HG03460 (cell line): ENCODE data around the gene TNS2.
A peak's percentile ranks its signal among the peaks of the same experiment; 100 is the strongest.

ENCODE experiments used
- ATAC-seq: cut with Tn5 transposase; IDR thresholded peaks from one replicate; pipeline ENCODE4 v1.9.1; 2021; ENCODE audit not compliant: unreplicated experiment

TNS2 gene

DNA sequence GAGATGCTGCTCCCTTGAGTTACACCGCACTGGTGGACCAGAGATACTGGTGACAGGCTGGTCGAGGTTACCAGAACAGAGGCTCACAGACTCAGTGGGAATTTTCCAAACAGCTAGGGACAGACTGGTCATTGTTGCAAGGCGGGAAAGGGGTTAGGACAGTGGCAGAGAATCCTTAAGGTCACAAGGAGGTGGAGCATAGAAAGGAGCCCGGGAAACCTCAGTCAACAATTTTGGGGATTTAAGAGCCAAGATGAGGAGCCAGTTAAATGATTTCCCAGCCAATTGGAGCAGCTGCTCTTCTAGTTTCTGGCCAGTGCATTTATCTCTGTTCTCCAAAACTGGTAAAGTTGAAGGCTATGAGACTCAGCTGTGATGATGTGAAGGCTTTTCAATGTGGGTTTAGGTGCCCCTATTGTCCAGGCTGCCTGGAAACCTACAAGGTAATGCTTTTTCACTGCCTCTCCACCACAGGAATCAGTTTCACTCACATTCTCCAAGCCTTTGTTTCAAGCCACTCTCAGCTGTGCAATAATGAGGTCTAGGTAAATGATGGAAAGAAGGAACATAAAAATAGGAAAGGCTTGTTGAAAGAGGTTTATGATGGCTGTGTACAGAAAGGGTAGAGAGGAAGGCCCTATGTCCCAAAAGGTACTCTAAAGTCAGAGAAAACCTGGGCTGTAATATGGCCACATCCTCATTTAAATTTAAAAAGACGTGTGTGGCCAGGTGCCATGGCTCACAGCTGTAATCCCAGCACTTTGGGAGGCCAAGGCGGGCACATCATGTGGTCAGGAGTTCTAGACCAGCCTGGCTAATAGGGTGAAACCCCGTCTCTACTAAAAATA is 7.0 kb upstream of the TNS2 start:
- ATAC-seq, result no peak

DNA sequence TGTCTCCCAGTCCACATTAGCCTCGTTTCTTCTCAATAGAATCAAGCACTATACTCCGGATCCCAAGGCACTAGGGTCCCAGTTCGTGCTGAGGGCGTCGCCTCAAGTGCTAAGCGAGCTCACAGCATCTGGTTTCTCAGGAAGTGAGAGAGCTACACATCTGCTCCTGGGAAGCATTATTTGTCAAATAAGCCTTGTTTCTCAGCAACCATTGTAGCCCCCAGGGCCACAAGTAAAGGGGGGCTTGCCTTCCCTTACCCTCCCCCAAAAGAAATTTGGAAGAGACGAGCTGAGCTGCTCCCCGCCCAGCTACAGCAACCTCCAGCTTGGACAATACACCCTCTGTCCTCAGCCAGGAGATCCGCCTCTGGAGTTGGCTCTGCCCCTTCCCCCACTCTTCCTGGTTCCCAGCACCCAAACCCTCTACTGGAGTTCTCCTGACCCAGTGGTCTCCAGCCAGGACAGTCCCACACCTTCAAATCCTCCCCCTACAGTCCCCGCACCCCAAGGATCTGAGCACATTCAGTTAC is 5.7 kb upstream of the TNS2 start:
- no peak for ATAC-seq

DNA sequence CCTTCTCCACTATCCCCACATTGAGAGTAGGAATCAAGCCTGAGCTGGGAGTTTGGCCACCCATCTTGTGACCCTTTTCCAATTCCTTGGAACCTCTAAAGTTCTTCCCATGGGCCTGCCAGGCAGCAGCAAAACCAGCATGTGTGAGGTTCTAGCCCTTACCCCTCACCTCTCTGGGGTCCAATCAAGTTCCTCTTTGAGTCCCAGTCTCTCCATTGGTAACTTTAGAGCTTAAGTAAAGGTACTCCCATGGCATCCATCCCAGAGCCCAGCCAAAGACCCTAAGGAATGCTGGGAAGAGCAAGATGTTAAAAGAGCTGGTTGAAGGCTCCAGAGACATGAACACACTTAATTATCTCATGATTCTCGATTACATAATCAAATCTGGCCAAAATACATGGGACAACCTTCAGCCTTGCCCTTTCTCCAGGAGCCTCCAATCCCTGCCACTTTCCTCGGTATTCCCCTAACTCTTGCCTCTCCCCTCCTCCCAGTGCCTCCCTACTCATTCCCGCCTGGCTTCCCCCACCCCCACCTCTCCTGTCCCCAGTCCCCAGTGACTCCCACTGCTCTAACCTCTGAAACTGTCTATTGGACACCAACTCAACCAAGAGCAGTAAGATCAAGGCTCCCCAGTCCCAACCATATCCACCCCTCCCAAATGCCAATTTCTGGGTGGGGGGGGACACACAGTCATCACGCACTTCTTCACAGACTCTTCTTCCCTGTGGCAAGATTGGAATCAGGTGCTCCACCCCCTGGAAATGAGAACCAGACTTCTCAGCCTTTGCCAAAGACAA is 4.8 kb upstream of the TNS2 start:
- no peak for ATAC-seq

DNA sequence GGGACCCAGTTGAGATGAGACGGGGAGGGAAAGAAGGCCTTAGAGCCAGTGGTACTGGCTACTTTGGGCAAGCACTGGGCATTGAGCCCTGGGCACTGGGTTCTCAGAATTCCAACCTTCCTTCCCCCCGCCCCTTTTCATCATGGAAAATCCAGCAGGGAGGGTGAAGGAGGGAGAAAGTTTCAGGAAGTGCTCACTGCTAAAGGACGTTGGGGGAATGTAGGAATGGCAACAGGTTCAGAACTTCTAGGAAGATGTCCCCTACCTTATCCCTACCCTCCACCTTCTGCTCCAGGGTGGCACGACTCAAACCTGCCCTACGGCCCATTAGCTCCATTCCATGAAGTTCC is 4.2 kb upstream of the TNS2 start:
- no peak for ATAC-seq

DNA sequence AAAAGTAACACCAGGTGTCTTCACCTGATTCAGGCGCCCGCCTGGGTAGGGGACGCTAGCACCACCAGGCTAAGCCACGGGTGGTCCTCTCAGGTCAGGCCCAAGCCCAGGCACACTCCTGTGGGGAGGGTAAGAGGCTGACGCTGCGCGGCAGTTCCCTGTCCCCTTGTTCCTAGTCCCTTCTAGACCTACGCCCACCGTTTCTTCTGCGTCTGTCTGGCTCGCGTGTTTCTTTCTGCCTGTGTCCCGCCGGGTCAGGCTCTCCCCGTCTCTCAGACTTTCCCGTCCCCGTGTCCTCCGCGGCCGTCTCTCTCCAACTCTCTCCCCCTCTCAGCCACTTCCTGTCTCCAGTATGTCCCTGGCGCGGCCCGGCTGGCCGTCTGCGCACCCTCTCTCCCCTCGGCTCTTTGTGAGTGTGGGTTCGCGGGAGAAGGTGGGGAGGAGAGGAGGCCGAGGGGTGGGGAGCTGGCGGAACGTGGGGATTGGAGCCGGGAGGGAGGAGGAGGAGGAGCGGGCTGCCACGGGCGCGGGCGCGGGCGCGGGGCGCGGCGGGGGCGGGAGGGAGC is 3.1 kb upstream of the TNS2 start:
- ATAC-seq, result peak; percentile 29

DNA sequence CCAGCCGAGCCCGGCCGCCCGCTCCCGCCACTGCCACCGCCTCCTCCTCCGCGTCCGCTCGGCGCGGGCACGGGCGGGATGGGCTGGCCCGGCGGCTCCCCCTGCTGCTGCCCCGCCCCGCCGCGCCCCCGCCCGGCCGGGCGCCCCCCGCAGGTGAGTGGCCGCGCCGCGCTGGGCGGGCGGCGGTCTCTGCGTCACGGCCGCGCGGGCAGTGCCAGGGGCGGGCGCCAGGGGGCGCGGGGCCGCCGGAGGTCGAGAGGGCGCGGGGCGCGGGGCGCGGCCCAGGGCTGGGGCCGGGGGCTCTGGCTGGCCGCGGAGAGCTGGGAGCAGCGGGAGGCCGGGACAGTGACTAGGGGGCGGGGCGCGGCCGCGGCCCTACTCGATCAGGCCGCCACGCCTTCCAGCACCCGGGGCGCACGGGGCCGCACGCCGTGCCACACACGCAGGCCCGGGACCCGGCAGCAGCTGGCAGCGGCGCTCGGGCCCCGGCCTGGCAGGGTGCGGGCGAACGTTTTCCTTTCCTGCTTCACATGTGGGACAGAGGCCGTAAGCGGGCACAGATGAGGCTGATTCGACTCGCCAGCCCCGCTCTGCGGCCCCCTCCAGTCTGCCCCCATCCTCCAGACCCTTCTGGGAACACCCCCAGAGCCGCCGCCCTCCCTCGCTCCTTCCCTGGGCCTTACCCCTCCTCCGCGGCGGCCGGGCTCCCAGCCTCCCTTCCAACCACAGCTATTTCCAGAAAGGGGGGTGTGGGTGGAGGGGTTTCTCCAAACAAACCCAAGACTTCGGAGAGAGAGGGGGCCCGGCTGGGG is 2.4 kb upstream of the TNS2 start:
- peak; percentile 55 for ATAC-seq

DNA sequence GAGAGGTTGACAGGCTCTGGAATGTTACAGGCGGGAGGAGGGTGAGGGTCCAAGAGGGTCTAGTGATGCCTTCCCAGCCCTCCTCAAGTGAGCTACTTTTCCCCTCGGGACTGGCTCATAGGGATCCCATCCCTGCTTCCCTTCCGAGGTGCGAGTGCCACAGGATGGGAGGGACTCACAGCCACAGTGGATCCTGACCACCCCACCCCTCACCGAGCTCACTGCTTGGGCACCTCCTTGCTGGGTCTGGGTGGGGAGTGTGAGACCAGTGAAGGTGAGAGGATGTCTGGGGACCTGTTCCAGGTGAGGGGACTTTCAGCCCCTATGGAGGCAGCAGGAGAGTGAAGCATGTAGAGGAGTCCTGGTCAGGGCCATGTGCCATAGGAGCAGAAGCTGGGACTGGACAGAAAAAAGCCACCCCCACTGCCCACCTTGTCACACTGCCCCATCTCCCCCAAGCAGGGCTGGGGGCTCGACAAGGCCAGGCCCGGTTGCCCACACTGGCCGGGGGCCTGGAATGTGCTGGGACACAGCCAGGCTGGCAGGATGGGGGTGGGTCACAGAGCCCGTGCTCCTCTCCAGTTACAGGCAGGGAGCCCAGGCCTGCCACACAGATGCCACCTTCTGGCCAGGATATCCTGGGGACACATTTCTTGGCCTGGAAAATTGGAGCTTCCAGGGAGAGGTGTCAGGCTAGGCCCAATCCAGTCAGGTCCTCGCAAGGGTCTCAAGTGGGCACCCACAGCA is 1.7 kb upstream of the TNS2 start:
- no peak for ATAC-seq

DNA sequence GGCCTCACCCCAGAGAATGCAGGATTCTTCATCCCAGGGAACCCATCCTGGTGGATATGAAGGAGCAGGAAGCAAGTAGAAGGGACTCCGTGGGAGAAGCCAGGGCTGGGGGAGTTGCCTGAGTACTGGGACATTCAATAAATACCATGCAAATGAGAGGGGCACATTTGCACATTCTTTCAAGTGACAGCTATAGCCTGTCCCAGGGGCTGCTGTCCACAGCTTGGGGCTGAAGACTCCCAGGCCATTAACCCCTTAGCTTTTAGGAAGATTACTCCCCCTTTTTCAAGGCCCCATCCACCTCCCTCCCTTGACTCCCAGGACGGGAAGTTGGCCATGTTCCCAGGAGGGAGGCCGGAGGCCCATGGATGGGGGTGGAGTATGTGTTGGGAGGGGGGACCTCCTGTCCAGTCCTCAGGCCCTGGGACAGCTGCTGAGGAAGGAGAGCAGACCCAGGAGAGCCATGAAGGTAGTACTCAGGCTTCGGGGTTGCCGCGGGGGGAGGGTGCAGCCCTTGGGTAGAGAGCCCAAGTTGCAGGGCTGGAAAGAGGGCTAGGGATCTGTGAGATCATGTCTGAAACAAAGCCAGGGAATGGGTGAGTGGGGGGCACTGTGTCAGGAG is 974 bp upstream of the TNS2 start:
- no peak for ATAC-seq

DNA sequence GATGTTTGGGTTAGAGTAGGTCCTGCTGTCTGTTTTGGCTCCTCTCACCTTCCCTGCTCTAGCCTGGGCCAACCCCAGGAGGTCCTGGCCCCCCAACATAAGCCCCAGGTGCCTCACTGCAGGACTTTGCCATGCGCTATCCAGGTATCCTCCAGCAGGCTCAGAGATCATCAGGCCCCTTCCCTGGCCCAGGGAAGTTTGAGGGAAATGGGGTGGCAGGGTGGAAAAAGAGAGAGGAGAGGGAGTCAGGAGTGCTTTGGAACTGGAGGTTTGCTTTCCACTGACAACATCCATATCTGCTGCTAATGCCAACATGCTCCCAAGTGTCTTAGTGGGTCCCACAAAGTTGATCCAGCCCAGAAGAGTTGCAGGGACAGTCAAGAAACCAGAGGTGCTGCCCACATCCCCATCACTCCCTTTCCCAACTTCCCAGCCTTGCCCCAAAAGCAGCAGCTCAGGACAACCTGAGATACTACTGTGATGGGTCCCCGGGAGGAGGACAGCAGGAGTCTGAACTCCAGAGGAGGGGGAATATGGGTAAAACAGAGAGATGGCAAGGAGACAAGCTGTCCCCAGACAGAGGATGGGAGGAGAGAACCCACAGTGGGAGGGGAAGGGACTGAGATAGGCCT is 677 bp downstream of the TNS2 start:
- ATAC-seq, result no peak

DNA sequence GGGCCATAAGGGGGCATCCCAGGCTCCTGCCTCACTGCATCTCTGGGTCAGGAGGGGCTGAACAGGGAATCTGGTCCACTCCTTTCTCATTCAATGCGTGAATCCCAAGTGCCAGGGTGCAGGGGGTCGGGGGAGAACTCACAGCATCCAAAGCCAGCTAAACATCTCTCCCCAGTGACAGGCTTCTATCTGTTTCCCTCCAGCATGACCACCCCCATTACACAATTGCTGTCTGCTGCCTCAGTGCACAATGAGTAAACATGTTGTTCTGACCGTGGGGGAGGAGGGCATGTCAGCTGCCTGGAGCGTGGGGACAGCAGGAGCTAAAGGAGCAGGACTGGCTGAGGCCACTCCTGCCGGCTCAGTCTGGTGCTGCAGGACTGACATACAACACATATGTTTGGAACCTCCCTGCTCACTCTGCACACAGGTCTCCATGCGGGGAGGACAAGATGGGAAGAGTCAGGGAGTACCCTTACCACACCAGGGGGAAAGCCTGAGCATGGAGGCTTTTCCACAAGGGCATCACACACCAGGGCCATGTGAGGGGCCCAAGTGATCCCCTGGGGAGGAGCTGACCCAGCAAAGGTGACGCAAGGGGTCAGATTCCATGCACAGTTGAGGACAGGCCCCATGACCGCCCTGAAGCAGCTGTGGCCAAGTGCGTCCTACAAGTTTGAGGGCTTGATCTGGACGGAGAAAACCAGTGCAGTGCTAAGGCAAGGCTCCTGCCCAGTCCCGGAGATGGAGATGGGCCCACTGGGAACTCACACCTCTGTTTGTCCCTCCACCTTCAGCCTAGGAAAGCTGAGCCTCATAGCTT is 1.4 kb downstream of the TNS2 start:
- no peak for ATAC-seq

DNA sequence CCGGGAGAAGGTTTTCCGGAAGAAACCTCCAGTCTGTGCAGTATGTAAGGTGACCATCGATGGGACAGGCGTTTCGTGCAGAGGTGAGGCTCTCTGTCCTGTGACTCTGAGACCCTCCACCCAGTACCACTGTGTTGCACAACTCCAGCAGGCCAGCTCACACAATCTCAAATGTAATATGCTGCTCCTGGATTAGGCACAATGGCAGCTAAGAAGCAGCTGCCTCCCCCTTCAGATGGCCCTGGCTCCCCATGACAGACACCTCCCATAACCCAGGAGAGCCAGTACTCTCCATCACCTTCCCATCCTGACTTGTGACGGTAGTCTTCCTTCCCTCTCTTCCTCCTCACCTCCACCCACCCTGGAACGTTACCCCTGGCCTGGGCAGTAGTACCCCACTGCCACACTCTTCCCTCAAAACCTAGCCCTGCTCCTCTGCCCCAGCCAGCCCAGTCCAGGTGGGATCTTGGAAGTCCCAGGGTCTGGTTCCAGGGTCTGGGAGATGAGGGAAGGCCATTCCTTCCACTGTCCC is 2.1 kb downstream of the TNS2 start:
- ATAC-seq, result no peak

DNA sequence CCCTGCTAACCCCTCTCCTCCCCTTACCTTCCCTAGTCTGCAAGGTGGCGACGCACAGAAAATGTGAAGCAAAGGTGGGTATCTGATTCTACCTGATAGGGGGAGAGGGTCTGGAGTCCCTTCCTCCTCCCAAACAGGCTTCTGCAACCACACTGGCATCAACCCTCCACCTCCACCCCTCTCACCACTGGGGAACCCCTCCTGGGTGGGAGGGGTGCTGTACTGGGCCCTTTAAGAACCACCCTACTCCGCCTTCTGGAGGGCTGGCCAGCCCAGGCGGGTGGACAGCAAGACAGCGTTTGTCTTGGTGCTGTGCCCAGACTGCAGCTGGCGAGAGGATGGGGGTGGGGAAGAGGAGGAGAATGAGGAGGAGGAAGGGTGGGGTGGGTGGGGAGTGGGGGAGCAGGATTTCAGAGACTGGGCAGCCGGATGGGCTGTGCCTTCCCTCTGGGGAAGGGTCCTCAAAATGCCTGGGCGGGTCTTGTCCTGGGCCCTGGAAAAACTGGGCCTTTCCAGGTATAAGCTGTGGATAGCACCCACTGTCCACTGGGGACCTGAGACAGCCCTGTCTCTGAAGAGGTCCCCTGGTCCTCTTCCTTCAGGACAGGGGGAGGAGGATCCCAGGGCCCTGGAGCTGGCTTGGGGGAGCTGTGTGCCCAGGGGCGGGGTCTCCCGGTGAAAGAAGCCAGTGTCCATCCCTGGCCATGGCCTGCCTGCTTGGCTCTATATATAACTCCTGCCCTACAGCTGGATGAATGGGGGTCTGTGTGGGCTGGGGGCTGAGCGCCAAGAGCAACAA is 2.8 kb downstream of the TNS2 start:
- ATAC-seq, result no peak

DNA sequence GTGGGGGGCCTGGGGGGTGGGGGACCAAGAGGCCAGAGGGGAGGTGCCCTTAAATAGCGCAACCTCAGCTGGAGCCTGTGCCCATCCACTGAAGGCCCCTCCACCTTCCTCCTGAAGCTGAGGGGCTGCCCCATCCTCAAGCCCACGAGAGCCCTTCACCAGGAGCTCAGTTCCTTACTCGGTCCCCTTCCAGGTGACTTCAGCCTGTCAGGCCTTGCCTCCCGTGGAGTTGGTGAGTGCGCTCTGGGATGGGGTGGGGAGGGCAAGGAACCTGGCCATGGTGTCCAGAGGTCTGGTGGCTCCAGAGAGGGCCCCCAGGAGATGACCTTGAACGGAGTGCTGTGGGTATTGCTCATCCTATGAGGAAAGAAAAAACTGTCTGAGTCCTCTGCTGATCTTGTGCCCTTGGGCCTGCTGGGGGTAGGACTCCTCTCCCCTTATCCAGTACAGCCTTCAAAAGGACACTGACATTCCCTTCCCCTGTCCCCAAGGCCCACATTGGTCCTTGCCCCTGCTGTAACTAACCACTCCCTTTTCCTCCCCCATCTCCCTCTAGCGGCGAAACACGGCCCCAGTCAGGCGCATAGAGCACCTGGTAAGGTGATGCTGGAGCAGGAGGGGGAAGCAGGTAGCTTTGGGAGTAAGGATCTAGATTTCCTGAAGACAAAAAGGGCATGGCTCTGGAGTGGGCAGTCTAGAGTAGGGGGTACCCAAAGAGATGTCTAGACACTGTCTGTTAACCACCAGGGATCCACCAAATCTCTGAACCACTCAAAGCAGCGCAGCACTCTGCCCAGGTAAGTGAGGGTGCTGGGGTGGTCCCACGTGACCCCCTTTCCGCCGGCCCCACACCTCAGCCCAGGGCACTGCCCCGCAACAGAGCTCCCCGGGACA is 3.6 kb downstream of the TNS2 start:
- peak; percentile 23 for ATAC-seq

DNA sequence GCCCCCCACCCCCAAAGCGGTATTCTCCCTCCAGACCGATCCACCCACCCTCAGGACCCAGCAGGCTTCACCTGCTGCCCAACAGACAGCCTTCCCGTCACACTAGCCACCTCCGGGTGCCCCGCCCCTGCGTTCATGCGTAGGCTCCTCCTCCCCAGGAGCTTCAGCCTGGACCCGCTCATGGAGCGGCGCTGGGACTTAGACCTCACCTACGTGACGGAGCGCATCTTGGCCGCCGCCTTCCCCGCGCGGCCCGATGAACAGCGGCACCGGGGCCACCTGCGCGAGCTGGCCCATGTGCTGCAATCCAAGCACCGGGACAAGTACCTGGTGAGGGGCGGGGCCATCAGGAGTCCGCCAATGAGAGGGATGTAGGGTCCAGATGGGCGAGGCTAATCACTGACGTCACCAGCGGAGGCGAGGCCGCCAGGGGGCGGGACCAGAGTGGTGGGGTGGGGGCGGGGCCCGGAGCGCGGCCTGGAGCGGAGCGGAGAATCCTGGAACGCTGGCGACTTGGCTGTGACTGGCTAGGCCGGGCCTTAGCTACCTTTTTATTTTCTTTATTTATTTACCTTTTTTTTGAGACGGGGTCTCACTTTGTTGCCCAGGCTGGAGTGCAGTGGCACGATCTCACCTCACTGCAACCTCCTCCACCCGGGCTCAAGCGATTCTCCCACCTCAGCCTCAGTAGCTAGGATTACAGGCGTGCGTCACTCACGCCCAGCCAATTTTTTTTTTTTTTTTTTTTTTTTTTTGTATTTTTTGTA is 4.4 kb downstream of the TNS2 start:
- peak; percentile 92 for ATAC-seq

DNA sequence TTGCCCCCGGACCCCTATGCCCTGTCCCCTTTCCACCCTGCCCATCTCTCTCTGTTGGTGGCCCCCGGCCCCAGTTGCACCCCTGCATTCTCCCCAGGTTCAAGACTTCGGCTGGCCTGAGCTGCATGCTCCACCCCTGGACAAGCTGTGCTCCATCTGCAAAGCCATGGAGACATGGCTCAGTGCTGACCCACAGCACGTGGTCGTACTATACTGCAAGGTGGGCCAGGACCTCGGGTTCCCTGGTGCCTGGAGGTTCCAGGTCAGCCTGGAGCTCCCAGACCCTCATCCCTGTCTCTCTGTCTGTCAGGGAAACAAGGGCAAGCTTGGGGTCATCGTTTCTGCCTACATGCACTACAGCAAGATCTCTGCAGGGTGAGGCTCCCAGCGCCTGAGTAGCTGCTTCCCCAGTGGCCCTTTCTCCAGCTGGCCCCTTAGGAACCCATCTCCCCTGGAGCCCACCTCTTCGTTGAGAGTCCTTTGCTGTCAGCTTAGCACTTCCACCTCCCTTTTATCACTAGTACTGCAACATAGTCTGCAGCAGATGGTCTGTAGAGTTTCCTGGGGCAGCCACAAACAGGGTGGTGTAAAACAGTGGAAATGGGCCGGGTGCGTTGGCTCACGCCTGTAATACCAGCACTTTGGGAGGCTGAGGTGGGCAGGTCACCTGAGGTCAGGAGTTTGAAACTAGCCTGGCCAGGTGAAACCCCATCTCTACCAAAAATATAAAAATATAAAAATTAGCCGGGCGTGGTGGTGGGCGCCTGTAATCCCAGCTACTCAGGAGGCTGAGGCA is 5.8 kb downstream of the TNS2 start:
- no peak for ATAC-seq
